Cardiac fibroblast (primary cell): ENCODE data around the gene SBK3.

Source experiments
- DNase-seq, 2 donors: peaks; one replicate each; pipeline versions ENCODE4 v3.0.0 to v3.0.0-alpha.2; 2010; ENCODE audit warnings: low read depth in 2 of 2
- H3K4me3 ChIP-seq, 2 donors: replicated peaks in 1 of 2; 1 replicate in 1 of 2; 2 replicates in 1 of 2; pipeline ENCODE4 v1.5.1; 2011; ENCODE audit warnings: low read depth in 2 of 2, low read length in 2 of 2, mild to moderate bottlenecking in 2 of 2, moderate library complexity in 1 of 2
- CTCF ChIP-seq: IDR thresholded peaks from one replicate; pipeline ENCODE4 v1.5.1; 2011; ENCODE audit warnings: low read depth, mild to moderate bottlenecking, low read length, inconsistent platforms

The SBK3 gene

GRCh38 chr19:55526216-55527196, 18.8 kb downstream of the SBK3 start:
- TF ChIP-seq CTCF, result no peak
- no peak overlapping the region for H3K4me3 ChIP-seq
- DNase-seq, result peak; percentile 70 to 85

- DNase-seq, result no peak
- TF ChIP-seq CTCF, result no peak
- H3K4me3 ChIP-seq, result no peak overlapping the region
Observed at GRCh38 chr19:55525289-55526101, 19.8 kb downstream of the SBK3 start.

DNA sequence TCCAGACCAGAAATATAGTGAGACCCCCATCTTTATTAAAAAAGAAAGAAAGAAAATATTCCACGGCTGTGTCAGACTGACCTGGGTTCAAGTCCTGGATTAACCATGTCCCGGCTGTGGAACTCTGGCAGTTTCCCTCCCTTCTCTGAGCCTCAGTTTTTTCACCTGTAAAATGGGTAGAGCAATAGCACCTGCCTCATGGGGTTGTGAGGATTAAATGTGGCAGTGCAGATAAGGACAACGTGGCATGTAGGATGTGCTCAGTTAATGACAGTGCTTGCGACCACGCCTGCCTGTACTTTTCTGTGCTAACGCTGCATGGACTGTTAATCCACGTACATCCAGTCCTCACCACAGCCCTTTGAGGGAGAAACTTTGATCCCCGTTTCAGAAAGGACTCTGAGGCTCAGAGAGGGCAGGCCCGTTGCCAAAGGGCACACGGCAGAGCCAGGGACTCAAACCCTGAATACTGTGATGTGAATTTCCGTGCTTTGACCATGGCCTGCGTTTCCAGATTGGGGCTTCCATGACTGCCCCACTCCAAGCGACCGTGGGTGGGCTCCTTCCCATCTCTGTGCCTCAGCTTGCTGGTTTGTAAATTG, 24.6 kb downstream of the SBK3 start:
- no peak for TF ChIP-seq CTCF
- no peak for DNase-seq
- H3K4me3 ChIP-seq, result no peak overlapping the region

DNA sequence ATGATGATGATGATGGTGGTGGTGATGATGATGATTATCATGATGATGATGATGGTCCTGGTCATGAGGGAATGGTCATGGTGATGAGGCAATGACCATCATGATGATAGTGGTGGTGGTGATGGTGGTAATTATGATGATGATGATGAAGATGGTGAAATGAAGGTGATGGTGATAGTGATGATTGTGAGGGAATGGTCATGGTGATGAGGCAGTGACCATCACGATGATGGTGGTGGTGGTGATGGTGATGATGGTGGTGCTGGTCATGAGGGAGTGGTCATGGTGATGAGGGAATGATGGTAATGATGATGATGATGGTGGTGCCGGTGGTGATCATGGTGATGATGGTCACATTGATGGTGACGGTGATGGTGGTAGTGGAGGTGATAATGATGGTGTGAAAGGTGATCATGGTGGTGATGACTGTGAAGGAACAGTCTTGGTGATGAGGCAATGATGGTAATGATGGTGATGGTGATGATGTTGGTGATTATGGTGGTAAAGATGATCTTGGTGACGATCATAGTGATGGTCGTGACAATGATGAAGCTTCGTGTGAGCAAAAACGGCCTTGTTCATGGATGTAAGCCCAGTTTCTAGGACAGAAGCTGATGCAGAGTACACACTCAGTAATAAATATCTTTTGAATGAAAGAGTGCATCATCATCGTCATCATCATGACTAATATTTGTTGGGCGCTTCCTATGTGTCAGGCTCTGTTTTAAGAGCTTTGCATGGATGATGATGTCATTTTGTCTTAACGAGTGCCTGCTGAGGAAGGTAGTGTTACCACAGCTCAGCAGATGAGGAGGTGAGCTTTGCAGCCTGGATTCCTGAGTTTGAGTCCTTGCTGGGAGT, 25.7 kb downstream of the SBK3 start:
- no peak for TF ChIP-seq CTCF
- H3K4me3 ChIP-seq, result no peak overlapping the region
- DNase-seq, result peak; percentile 42 to 94

GRCh38 chr19:55516878-55517620, 28.3 kb downstream of the SBK3 start:
- peak overlapping the region; percentile 5 to 39 for H3K4me3 ChIP-seq
- peak; percentile 94 to 96 for DNase-seq
- TF ChIP-seq CTCF, result peak; percentile 96
